MM.1S (cell line): Measurements from ENCODE around the gene SNX18.

ENCODE experiments used
- DNase-seq: peaks from one replicate; pipeline ENCODE4 v3.0.0-alpha.2; 2015
- H2AFZ ChIP-seq: fragments of 300-600 bp; sonication (generic); 2 replicates; pipeline ENCODE4 v1.6.0; 2016; ENCODE audit warnings: antibody characterized with exemption, low read length
- H3F3A ChIP-seq: fragments of 300-600 bp; sonication (generic); 2 replicates; pipeline ENCODE4 v1.6.1; 2016; ENCODE audit warnings: mild to moderate bottlenecking, antibody characterized with exemption, low read length, moderate library complexity, mixed read lengths; ENCODE audit not compliant: insufficient read depth
- H3K27ac ChIP-seq: fragments of 300-600 bp; sonication (generic); 2 replicates; pipeline ENCODE4 v1.5.1; 2016; ENCODE audit warnings: mild to moderate bottlenecking, low read length
- H3K27me3 ChIP-seq: fragments of 300-600 bp; sonication (generic); replicated peaks from 2 replicates; pipeline ENCODE4 v1.6.0; 2016; ENCODE audit warnings: low read length; ENCODE audit not compliant: insufficient read depth
- H3K36me3 ChIP-seq: fragments of 300-600 bp; sonication (generic); replicated peaks from 2 replicates; pipeline ENCODE4 v1.6.1; 2016; ENCODE audit warnings: mild to moderate bottlenecking, low read length, mixed read lengths; ENCODE audit not compliant: insufficient read depth
- H3K4me1 ChIP-seq: fragments of 300-600 bp; sonication (generic); 2 replicates; pipeline ENCODE4 v1.6.1; 2016; ENCODE audit warnings: low read length, mixed read lengths
- H3K4me2 ChIP-seq: fragments of 300-600 bp; sonication (generic); 2 replicates; pipeline ENCODE4 v1.6.0; 2016; ENCODE audit warnings: low read depth, low read length
- H3K4me3 ChIP-seq: fragments of 300-600 bp; sonication (generic); 2 replicates; pipeline ENCODE4 v1.5.1; 2016; ENCODE audit warnings: low read length, mixed read lengths
- H3K79me2 ChIP-seq: fragments of 300-600 bp; sonication (generic); 2 replicates; pipeline ENCODE4 v1.6.1; 2016; ENCODE audit warnings: mixed run types, low read length, mixed read lengths
- H3K9ac ChIP-seq: fragments of 300-600 bp; sonication (generic); 2 replicates; pipeline ENCODE4 v1.6.1; 2016; ENCODE audit warnings: low read length, mixed read lengths
- H3K9me2 ChIP-seq: fragments of 300-600 bp; sonication (generic); replicated peaks from 2 replicates; pipeline ENCODE4 v1.6.1; 2016; ENCODE audit warnings: mild to moderate bottlenecking, low read length, mixed read lengths; ENCODE audit not compliant: insufficient read depth
- H3K9me3 ChIP-seq: fragments of 300-600 bp; sonication (generic); replicated peaks from 2 replicates; pipeline ENCODE4 v1.6.1; 2016; ENCODE audit warnings: mild to moderate bottlenecking, low read length, mixed read lengths; ENCODE audit not compliant: insufficient read depth
- H4K20me1 ChIP-seq: fragments of 300-600 bp; sonication (generic); 2 replicates; pipeline ENCODE4 v1.6.1; 2016; ENCODE audit warnings: mild to moderate bottlenecking, low read length, moderate library complexity, mixed read lengths; ENCODE audit not compliant: insufficient read depth
- EZH2 ChIP-seq: fragments of 300-600 bp; sonication (generic); optimal IDR thresholded peaks from 2 replicates; pipeline ENCODE3; 2017; ENCODE audit warnings: low read depth, mild to moderate bottlenecking, antibody characterized with exemption, low read length, mixed read lengths
- EZH2phosphoT487 ChIP-seq: fragments of 300-600 bp; sonication (generic); IDR thresholded peaks from 2 replicates; pipeline ENCODE4 v1.6.1; 2018; ENCODE audit warnings: antibody characterized with exemption, low read length
- TF ChIP-seq, protein P1 (sequence below): fragments of 300-600 bp; sonication (generic); IDR thresholded peaks from 2 replicates; pipeline ENCODE4 v1.5.1; 2016; ENCODE audit warnings: antibody characterized with exemption, low read length, mixed read lengths

The SNX18 gene

DNA sequence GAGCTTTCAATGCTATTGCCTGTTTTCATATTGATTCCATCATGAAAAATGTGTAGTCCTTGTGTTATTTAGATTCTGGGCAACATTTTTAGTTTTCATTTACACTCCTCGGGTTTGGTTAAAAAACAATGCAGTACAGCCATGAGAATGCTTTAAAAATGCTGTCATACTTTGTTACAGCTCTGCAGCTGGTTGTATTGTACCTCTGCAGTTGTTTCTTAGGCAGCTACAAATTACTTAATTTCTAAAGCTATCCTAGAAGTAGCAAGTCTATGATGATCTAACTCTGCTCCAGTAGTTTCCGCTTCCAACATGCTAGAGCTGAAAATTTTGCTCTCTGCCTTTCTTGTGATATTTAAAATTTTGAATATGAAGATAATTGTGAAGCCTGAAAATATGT is 20.2 kb downstream of the SNX18 start:
- no peak overlapping the region for H3K4me3 ChIP-seq
- H3K27ac ChIP-seq: no peak overlapping the region
- H3F3A ChIP-seq: no peaks in the 10 kb centered on the region
- H3K9me3 ChIP-seq: no peaks in the 10 kb centered on the region
- H3K9me2 ChIP-seq: no peaks in the 10 kb centered on the region
- no peak overlapping the region for H3K4me2 ChIP-seq
- H3K79me2 ChIP-seq: peaks cover 95% of the 10 kb centered on the region
- H3K9ac ChIP-seq: no peak overlapping the region
- TF ChIP-seq EZH2: no peak
- no peak for TF ChIP-seq EZH2phosphoT487
- TF ChIP-seq, protein P1, sequence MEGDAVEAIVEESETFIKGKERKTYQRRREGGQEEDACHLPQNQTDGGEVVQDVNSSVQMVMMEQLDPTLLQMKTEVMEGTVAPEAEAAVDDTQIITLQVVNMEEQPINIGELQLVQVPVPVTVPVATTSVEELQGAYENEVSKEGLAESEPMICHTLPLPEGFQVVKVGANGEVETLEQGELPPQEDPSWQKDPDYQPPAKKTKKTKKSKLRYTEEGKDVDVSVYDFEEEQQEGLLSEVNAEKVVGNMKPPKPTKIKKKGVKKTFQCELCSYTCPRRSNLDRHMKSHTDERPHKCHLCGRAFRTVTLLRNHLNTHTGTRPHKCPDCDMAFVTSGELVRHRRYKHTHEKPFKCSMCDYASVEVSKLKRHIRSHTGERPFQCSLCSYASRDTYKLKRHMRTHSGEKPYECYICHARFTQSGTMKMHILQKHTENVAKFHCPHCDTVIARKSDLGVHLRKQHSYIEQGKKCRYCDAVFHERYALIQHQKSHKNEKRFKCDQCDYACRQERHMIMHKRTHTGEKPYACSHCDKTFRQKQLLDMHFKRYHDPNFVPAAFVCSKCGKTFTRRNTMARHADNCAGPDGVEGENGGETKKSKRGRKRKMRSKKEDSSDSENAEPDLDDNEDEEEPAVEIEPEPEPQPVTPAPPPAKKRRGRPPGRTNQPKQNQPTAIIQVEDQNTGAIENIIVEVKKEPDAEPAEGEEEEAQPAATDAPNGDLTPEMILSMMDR: no peak
- no peak overlapping the region for H2AFZ ChIP-seq
- H3K36me3 ChIP-seq: no peaks in the 10 kb centered on the region
- no peaks in the 10 kb centered on the region for H3K27me3 ChIP-seq
- peaks cover 3% of the 10 kb centered on the region for H3K4me1 ChIP-seq
- no peak for DNase-seq
- H4K20me1 ChIP-seq: 0 out of 2 replicates have a peak, but pooled peaks cover 3% of the 10 kb centered on the region

DNA sequence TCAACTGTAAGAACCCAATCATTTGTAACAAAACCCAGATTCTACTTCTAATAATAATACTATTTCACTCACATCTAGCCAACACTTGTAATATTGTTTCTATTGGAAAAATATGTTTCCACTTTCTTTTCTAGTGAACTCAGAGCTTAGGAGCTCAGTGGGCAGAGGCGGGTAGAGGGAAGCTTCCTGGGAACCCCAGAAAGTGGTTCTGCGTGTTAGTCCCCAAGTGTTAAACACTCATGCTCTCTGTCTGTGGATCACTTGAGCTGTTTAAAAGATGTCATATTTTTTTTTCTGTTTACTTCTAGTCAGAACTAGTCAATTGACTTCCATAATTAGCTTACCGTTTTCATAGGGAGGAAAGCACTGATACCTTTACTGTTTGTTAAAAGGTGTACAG is 20.6 kb downstream of the SNX18 start:
- Histone ChIP-seq H3K9ac (no peak overlapping the region), H2AFZ (no peak overlapping the region), H4K20me1 (0 out of 2 replicates have a peak, but pooled peaks cover 3% of the 10 kb centered on the region), H3K9me3 (no peaks in the 10 kb centered on the region), H3K4me3 (no peak overlapping the region), H3K27me3 (no peaks in the 10 kb centered on the region), H3F3A (no peaks in the 10 kb centered on the region), H3K36me3 (no peaks in the 10 kb centered on the region), H3K79me2 (peaks cover 95% of the 10 kb centered on the region), H3K9me2 (no peaks in the 10 kb centered on the region), H3K4me2 (no peak overlapping the region), H3K27ac (no peak overlapping the region), H3K4me1 (peaks cover 3% of the 10 kb centered on the region)
- DNase-seq: no peak
- TF ChIP-seq EZH2phosphoT487 (no peak), EZH2 (no peak)
- TF ChIP-seq, protein P1: no peak

DNA sequence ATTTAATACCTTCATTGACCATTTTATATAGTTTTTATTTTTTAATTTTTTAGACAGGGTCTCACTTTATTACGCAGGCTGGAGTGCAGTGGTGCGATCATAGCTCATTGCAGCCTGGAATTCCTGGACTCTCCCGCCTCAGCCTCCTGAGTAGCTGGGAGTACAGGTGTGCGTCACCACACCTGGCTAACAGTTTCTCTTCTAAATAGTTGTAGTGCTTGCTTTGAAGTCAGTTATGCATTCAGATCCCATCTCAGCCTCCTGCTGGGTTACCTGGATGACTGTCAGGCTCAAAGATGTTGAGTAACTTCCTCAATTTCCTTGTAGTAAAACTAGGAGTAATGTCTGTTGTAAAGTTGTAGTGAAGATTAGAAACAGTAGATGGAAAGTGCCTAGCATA is 21.4 kb downstream of the SNX18 start:
- H3K9ac ChIP-seq: no peak overlapping the region
- H3K4me3 ChIP-seq: no peak overlapping the region
- H3K9me3 ChIP-seq: no peaks in the 10 kb centered on the region
- no peak overlapping the region for H3K4me2 ChIP-seq
- H3K4me1 ChIP-seq: peaks cover 3% of the 10 kb centered on the region
- 0 out of 2 replicates have a peak, but pooled peaks cover 3% of the 10 kb centered on the region for H4K20me1 ChIP-seq
- no peaks in the 10 kb centered on the region for H3K27me3 ChIP-seq
- peaks cover 89% of the 10 kb centered on the region for H3K79me2 ChIP-seq
- no peak for TF ChIP-seq EZH2phosphoT487
- TF ChIP-seq EZH2: no peak
- TF ChIP-seq, protein P1: no peak
- H3K36me3 ChIP-seq: no peaks in the 10 kb centered on the region
- H3K27ac ChIP-seq: no peak overlapping the region
- H3K9me2 ChIP-seq: no peaks in the 10 kb centered on the region
- H3F3A ChIP-seq: no peaks in the 10 kb centered on the region
- DNase-seq: no peak
- H2AFZ ChIP-seq: no peak overlapping the region
